NB4 (cell line): Measurements from ENCODE around the gene TMED7.

Experiments
- DNase-seq: peaks from one replicate; pipeline ENCODE4 v3.0.0; 2010; ENCODE audit warnings: low read depth
- H3K4me3 ChIP-seq: one replicate; pipeline ENCODE4 v1.5.1; 2011; ENCODE audit warnings: mild to moderate bottlenecking, low read depth, low read length, moderate library complexity
- MYC ChIP-seq: IDR thresholded peaks from 2 replicates; pipeline ENCODE4 v1.6.1; 2011; ENCODE audit warnings: low read depth, low read length
- POLR2A ChIP-seq: IDR thresholded peaks from 2 replicates; pipeline ENCODE4 v1.6.1; 2011; ENCODE audit warnings: mild to moderate bottlenecking; ENCODE audit not compliant: insufficient read length; ENCODE audit errors: extremely low read depth
- TF ChIP-seq, protein P1 (sequence below): IDR thresholded peaks from 2 replicates; pipeline ENCODE4 v1.6.1; 2011; ENCODE audit warnings: low read depth, low read length
- TF ChIP-seq, protein P2 (sequence below): IDR thresholded peaks from one replicate; pipeline ENCODE4 v1.5.1; 2012; ENCODE audit warnings: low read depth, low read length

TMED7 gene

DNA sequence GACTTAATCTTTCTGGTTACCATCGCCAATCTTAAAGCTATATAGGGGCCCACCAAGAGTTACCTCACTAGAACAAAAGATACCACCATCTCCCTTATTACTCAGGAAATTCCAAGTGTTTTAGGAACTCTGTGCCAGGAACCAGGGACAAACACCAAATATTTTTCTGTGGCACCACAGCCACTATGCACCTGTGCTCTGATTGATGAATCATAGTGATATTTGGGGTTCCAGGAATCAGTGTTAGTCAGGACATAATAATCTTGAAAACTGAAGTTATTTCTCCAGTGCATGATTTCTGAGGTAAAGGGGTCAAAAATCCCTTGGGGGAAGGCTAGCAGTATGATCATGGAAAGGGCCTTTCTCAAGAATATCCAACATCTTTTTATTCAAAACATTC, 10.2 kb upstream of the TMED7 start:
- DNase-seq: no peak
- TF ChIP-seq POLR2A (no peak), MYC (no peak)
- TF ChIP-seq, protein P1, sequence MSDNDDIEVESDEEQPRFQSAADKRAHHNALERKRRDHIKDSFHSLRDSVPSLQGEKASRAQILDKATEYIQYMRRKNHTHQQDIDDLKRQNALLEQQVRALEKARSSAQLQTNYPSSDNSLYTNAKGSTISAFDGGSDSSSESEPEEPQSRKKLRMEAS: no peak

DNA sequence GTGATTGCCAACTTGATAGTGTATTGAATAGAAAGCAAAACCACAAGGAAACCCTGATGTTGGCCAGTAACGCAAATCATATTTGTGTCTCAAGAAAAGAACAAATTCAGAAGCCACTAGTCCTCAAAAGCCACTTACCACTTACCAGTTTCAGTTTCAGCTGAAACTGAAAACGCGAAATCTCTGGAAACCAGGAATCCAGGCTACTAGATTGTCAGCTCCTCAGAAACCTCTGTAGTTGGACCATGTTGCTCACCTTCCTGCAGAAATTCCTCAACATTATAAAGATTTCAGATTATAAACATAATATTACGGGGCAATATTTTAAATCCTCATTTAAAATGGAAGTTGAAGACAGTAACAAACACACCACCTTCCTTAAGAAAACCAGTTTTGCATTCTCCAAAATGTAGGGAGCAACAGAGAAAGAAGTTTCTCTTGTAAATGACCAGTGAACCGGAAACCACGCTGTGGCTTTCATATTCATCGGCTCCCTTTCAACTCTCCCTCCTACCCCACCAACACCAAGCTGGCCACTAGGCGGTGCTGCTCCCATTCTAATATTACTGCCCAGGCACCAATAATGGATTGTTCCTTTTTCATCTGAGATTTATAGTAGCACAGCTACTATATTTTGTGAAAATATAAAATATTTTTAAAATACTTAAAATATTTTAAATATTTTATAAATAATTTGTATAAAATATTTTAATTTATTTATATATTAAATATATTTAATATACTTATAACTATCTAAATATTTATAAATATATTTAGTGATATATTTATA, 8.7 kb upstream of the TMED7 start:
- TF ChIP-seq, protein P1: 0 out of 2 replicates have a peak, but pooled peaks have one; percentile 10
- TF ChIP-seq POLR2A (no peak), MYC (peak; percentile 22; the same call in 1 of the 2 replicates)
- TF ChIP-seq, protein P2, sequence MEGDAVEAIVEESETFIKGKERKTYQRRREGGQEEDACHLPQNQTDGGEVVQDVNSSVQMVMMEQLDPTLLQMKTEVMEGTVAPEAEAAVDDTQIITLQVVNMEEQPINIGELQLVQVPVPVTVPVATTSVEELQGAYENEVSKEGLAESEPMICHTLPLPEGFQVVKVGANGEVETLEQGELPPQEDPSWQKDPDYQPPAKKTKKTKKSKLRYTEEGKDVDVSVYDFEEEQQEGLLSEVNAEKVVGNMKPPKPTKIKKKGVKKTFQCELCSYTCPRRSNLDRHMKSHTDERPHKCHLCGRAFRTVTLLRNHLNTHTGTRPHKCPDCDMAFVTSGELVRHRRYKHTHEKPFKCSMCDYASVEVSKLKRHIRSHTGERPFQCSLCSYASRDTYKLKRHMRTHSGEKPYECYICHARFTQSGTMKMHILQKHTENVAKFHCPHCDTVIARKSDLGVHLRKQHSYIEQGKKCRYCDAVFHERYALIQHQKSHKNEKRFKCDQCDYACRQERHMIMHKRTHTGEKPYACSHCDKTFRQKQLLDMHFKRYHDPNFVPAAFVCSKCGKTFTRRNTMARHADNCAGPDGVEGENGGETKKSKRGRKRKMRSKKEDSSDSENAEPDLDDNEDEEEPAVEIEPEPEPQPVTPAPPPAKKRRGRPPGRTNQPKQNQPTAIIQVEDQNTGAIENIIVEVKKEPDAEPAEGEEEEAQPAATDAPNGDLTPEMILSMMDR: peak; percentile 94
- H3K4me3 ChIP-seq: peak overlapping the region; percentile 60
- DNase-seq: peak; percentile 90

More for the DNA sequence above, 10.2 kb upstream of the TMED7 start:
- no peak overlapping the region for H3K4me3 ChIP-seq

DNA sequence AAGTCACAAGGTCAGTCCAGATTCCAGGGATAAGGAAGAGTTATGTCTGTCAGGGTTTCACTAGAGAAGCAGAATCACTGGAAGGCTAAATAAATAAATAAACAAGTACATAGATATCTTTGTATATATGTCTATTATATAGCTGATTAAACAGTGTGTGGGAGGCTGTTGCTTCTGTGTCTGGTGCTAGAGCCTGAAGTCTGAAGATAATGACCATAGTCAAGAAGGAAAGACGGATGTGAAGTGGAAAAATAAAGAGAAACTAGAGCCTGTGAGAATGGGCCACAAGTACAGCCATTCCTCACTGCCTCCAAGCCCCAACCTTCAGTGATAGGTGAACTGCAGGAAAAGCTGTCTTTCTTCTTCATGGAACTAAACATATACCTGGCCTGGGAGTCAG, 4.1 kb upstream of the TMED7 start:
- DNase-seq: no peak
- no peak overlapping the region for H3K4me3 ChIP-seq
- TF ChIP-seq, protein P1: no peak

DNA sequence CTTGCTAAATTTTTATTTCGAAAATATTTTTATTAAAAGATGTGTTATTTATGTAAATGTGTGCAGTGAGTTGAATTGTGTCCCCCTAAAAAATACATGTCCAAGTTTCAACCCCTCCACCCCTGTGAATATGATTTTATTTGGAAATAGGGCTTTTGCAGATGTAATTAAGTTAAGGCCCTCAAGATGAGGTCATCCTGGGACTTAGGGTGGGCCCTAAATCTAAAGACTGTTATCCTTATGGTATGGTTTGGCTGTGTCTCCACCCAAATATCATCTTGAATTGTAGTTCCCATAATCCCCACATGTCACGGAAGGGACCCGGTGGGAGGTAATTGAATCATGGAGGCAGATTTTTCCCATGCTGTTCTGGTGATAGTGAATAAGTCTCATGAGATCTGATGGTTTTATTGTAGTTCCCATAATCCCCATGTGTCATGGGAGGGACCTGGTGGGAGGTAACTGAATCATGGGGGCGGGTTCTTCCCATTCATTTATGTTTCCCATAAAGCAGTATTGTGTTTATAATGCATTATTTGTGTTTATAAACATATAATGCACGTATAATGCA, 1.5 kb upstream of the TMED7 start:
- DNase-seq: no peak
- TF ChIP-seq POLR2A (no peak), MYC (no peak)
- TF ChIP-seq, protein P1: no peak
- TF ChIP-seq, protein P2: no peak

DNA sequence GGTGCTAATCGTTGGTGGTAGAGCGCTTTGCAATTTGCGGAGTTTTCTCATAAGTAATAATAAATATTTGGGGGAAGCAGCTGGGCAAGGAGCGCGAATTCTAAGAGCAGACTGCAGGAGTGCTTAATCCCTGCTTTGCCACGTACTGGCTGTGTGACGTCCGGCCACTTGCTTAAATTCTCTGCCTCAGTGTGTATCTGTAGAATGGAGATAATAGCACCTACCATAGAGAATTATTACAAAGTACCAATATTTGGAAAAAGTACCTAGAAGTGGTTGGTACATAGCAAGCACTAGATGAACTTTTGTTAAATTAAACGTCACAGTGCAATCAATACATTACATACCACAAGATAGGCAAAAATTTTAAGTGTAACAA, 598 bp upstream of the TMED7 start:
- peak overlapping the region; percentile 91 for H3K4me3 ChIP-seq
- TF ChIP-seq, protein P2: no peak
- no peak for TF ChIP-seq MYC
- TF ChIP-seq POLR2A: no peak
- TF ChIP-seq, protein P1: no peak
- no peak for DNase-seq

More for the DNA sequence above, 1.5 kb upstream of the TMED7 start:
- H3K4me3 ChIP-seq: no peak overlapping the region

DNA sequence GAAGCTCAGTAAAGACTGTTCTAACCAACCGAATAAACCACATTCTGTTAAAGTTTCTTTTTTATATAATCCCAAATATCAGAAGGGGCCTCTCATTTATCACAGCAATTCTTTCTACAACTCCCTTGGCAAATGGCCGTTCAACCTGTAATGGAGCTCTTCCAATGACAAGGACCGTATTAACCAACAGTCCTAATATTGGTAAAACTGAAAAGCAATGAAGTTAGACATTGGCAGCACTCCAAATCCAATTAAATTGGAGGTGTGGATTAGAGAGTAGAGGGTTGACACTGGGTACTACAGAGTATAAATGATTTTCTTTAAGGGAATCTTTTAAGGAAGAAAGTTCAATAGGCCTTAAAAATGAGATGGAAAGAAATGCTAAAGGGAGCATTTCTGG, 842 bp downstream of the TMED7 start:
- no peak for TF ChIP-seq POLR2A
- TF ChIP-seq, protein P1: no peak
- TF ChIP-seq, protein P2: no peak
- no peak for TF ChIP-seq MYC
- no peak for DNase-seq
- peak overlapping the region; percentile 91 for H3K4me3 ChIP-seq
